CD4-positive, alpha-beta memory T cell (primary cell): Measurements from ENCODE around the gene BORCS6. TPM values are rescaled to one million over a fixed set of nuclear protein-coding genes. Genes with fewer than 3 reads are reported as not detected.
"Not testable (repeated sequence)": the region's sequence is repeated elsewhere in the genome, so short reads cannot be mapped to it uniquely, and the experiment has no call there.

Experiments
- CTCF ChIA-PET: fragments of 350-600 bp; sonication (Branson Sonifier 250); formaldehyde crosslinking; loops from one replicate; lab custom pipeline; 2021; ENCODE audit warnings: inconsistent platforms; ENCODE audit not compliant: partially characterized antibody; lab: Charles Lee
- POLR2A ChIA-PET: fragments of 350-600 bp; sonication (Branson Sonifier 250); formaldehyde crosslinking; loops from one replicate; lab custom pipeline; 2021; ENCODE audit not compliant: partially characterized antibody; lab: Charles Lee
- DNase-seq, 5 donors: peaks; one replicate each; pipeline versions ENCODE4 v3.0.0 to v3.0.0-alpha.2; 2020 to 2022; ENCODE audit warnings: mixed read lengths in 1 of 5
- H3K27ac ChIP-seq: one replicate; pipeline ENCODE4 v1.7.0; 2013; ENCODE audit warnings: low read depth, low read length
- H3K27me3 ChIP-seq: 2 replicates; pipeline ENCODE4 v1.7.0; 2013; ENCODE audit warnings: mild to moderate bottlenecking, low read length, moderate library complexity; ENCODE audit not compliant: insufficient read depth
- H3K36me3 ChIP-seq: 2 replicates; pipeline ENCODE4 v1.7.0; 2013; ENCODE audit warnings: mild to moderate bottlenecking, low read length, moderate library complexity; ENCODE audit not compliant: insufficient read depth
- H3K4me1 ChIP-seq: 2 replicates; pipeline ENCODE4 v1.7.0; 2013; ENCODE audit warnings: mild to moderate bottlenecking, low read length, moderate library complexity; ENCODE audit not compliant: insufficient read depth
- H3K4me3 ChIP-seq, 2 donors: one replicate each; pipeline ENCODE4 v1.7.0; 2013; ENCODE audit warnings: low read length in 2 of 2, mild to moderate bottlenecking in 1 of 2
- H3K9me3 ChIP-seq, 2 donors: one replicate each; pipeline ENCODE4 v1.7.0; 2013; ENCODE audit warnings: low read length in 2 of 2, control low read depth in 1 of 2; ENCODE audit not compliant: control insufficient read depth in 1 of 2
- H3K27ac Mint-ChIP-seq, 7 donors: one replicate each; pipeline ENCODE4 v1.8.0; 2020 to 2021; ENCODE audit warnings: mixed read lengths in 7 of 7, mild to moderate bottlenecking in 6 of 7, inconsistent platforms in 3 of 7, moderate library complexity in 3 of 7
- H3K27me3 Mint-ChIP-seq, 2 donors: one replicate each; pipeline ENCODE4 v1.8.0; 2020 to 2021; ENCODE audit warnings: mixed read lengths in 2 of 2
- H3K36me3 Mint-ChIP-seq, 2 donors: one replicate each; pipeline ENCODE4 v1.8.0; 2020 to 2021; ENCODE audit warnings: mixed read lengths in 2 of 2, inconsistent platforms in 1 of 2, mild to moderate bottlenecking in 1 of 2
- H3K4me1 Mint-ChIP-seq, 4 donors: one replicate each; pipeline ENCODE4 v1.8.0; 2020 to 2021; ENCODE audit warnings: mixed read lengths in 4 of 4, mild to moderate bottlenecking in 1 of 4
- H3K4me3 Mint-ChIP-seq, 8 donors: one replicate each; pipeline ENCODE4 v1.8.0; 2020 to 2021; ENCODE audit warnings: mixed read lengths in 8 of 8, mild to moderate bottlenecking in 7 of 8, moderate library complexity in 6 of 8, inconsistent platforms in 3 of 8
- H3K9me3 Mint-ChIP-seq, 8 donors: one replicate each; pipeline ENCODE4 v1.8.0; 2020 to 2021; ENCODE audit warnings: mixed read lengths in 8 of 8, mild to moderate bottlenecking in 5 of 8, inconsistent platforms in 3 of 8, moderate library complexity in 1 of 8
- intact Hi-C: fragments of 100-400 bp; cut with micrococcal nuclease; formaldehyde crosslinking; loops from one replicate; pipeline ENCODE4 v1.15.1; 2023
- polyA plus RNA-seq, 2 donors: library from polyadenylated mRNA; unstranded; fragments of 300-500 nt; fragmentation: Illumina TruSeq; gene quantifications; one replicate each; pipeline ENCODE4 v1.2.3, GENCODE V29; 2021
- total RNA-seq, 2 experiments: library from RNA; stranded (reverse); gene quantifications; one replicate each; pipeline ENCODE4 v1.2.3, GENCODE V29; 2021

BORCS6 gene
- total and polyA plus RNA-seq, 4 experiments from 2014 or later: 13.3 to 21.9 (median 19.3) TPM

DNA sequence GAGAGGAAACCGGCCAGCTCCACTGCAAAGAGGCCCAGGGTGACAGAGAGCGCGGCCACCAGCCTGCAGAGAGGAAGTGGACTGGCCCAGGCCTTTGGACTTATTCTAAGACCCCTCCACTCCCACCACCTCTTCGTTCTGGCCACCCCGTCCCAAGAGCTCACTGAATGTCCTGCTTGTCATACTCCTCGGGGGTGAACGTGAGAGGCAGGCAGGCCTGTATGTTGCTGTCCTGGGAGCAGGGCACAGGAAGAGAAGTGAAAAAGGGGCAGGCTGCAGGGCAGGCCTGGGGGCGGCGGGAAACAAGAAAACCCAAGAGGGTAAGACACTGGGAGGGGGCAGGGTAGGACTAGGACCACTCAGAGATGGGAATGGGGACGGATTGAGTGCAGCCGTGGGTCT, 14.2 kb downstream of the BORCS6 start:
- H3K27ac Mint-ChIP-seq: peak overlapping the region; percentile 98 to 100 (median 98)
- intact Hi-C loops: loop anchor here (1.0 kb wide), 2 partner anchors 11 to 19 kb away; no protein-coding TSS in a partner anchor
- ChIA-PET POLR2A (interaction anchor here (1.1 to 26.2 kb wide), 9 partner anchors 11 to 72 kb away, joined by 3 to 1074 read pairs (median 10); partner anchors contain the start of genes BORCS6, CTC1, PER1 and PFAS), CTCF (interaction anchor here (0.8 to 2.3 kb wide), 6 partner anchors 14 to 125 kb away, joined by 3 to 7 read pairs (median 4); no protein-coding TSS in a partner anchor)
- H3K36me3 ChIP-seq: no peaks in the 10 kb centered on the region
- H3K4me1 Mint-ChIP-seq: peaks cover 31 to 57% (median 41%) of the 10 kb centered on the region in 4 donors
- H3K4me1 ChIP-seq: peaks cover 45% of the 10 kb centered on the region
- H3K27ac ChIP-seq: peak overlapping the region; percentile 73
- H3K9me3 Mint-ChIP-seq: peaks cover 0 to 3% (median 0%) of the 10 kb centered on the region in 8 donors
- peaks cover 0 to 5% of the 10 kb centered on the region in 2 donors for H3K36me3 Mint-ChIP-seq
- no peaks in the 10 kb centered on the region for H3K9me3 ChIP-seq
- H3K27me3 Mint-ChIP-seq: no peaks in the 10 kb centered on the region
- no peaks in the 10 kb centered on the region for H3K27me3 ChIP-seq
- peak overlapping the region; percentile 84 to 96 (median 92) for H3K4me3 Mint-ChIP-seq
- peak overlapping the region; percentile 63 to 90 for H3K4me3 ChIP-seq
- DNase-seq: no peak

DNA sequence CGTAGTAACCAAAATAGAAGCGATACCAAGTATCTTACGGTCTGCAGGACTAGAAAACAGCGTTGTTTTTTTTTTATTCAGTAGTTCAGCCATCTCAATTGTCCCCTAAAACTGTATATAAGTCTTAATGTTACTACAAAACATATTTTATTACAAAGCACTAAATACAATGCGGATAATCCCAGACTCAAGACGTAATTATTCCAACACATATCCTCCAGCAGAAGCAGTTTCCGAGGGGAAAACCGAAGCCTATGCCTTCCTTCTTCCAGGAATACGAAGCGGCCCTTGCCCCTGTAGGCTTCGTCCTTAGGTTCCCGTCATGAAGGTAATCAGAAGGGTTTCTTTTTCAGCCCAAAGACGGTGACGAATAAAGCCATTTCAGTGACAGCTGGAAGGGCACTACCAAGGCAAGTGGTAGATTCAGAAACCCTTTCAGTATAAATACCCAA, 16.1 kb downstream of the BORCS6 start:
- H3K27ac Mint-ChIP-seq: peak overlapping the region; percentile 98 to 100 (median 100)
- H3K27me3 Mint-ChIP-seq: no peaks in the 10 kb centered on the region
- intact Hi-C loops: loop anchor here (1.0 kb wide), 4 partner anchors 10 to 48 kb away; no protein-coding TSS in a partner anchor
- no peak for DNase-seq
- ChIA-PET CTCF (interaction anchor here (0.9 to 1.6 kb wide), 10 partner anchors 10 to 122 kb away, joined by 3 to 11 read pairs (median 4); partner anchors contain the start of genes BORCS6 and SLC25A35), POLR2A (interaction anchor here (0.7 to 26.2 kb wide), 32 partner anchors 13 to 936 kb away, joined by 3 to 1074 read pairs (median 5); partner anchors contain the start of genes ALOXE3, AURKB, BORCS6 and CTC1)
- Histone ChIP-seq H3K27me3 (no peaks in the 10 kb centered on the region), H3K4me3 (peak overlapping the region; percentile 12 to 52), H3K9me3 (no peaks in the 10 kb centered on the region), H3K36me3 (no peaks in the 10 kb centered on the region), H3K27ac (peak overlapping the region; percentile 99), H3K4me1 (peaks cover 45% of the 10 kb centered on the region)
- H3K4me1 Mint-ChIP-seq: peaks cover 30 to 57% (median 40%) of the 10 kb centered on the region in 4 donors
- peaks cover 0 to 5% of the 10 kb centered on the region in 2 donors for H3K36me3 Mint-ChIP-seq
- peaks cover 0 to 3% (median 0%) of the 10 kb centered on the region in 8 donors for H3K9me3 Mint-ChIP-seq
- H3K4me3 Mint-ChIP-seq: peak overlapping the region; percentile 84 to 94 (median 90)

DNA sequence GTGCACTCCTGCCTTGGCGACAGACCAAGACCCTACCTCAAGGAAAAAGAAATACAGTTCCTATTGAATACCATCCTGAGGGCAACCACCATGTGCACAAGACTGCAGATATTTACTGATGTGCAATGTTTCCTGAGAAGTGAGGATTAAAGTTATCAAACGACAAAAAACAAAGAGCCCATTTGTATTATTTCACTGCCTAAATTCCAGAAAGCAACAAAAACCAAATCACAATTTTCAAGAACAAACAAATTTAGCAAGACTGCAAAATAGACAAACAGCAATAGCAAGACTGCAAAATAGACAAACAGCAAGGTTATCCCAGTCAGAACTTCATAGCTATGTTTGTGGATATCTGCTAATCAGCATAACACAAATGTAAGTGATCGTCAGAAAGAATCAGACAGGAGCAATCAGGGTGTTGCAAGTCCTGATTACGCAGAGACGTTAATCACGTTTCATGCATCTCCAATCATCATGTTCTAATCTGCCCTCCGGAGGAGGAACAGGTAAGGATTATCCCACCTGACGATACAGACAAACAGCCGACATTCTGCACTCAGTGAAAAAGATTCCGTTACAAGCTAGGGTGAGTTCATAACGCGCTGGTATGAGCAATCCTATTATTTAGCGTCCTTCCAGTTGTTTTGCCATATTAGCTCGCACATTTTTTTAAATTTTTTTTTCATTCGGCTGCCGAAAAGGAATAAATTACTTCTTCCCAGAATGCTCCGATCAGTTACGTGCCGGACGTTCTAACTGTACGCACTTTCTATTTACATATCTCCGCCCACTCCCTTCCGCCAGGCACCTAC, 16.7 kb downstream of the BORCS6 start:
- H3K4me1 Mint-ChIP-seq: peaks cover 30 to 61% (median 43%) of the 10 kb centered on the region in 4 donors
- intact Hi-C loops: loop anchor here (1.0 kb wide), 4 partner anchors 9 to 49 kb away; no protein-coding TSS in a partner anchor
- peak overlapping the region; percentile 99 for H3K27ac ChIP-seq
- peak overlapping the region; percentile 12 to 52 for H3K4me3 ChIP-seq
- H3K27me3 ChIP-seq: no peaks in the 10 kb centered on the region
- H3K27ac Mint-ChIP-seq: peak overlapping the region; percentile 98 to 100 (median 100)
- H3K9me3 Mint-ChIP-seq: peaks cover 0 to 3% (median 0%) of the 10 kb centered on the region in 8 donors
- peaks cover 0 to 7% of the 10 kb centered on the region in 2 donors for H3K36me3 Mint-ChIP-seq
- DNase-seq: peak; percentile 91 to 94 (median 92)
- H3K27me3 Mint-ChIP-seq: no peaks in the 10 kb centered on the region
- no peaks in the 10 kb centered on the region for H3K36me3 ChIP-seq
- peaks cover 45% of the 10 kb centered on the region for H3K4me1 ChIP-seq
- H3K4me3 Mint-ChIP-seq: peak overlapping the region; percentile 84 to 94 (median 90)
- POLR2A ChIA-PET: interaction anchor here (0.6 to 26.2 kb wide), 34 partner anchors 14 to 935 kb away, joined by 3 to 1074 read pairs (median 5); partner anchors contain the start of genes ALOXE3, AURKB, BORCS6 and CTC1
- H3K9me3 ChIP-seq: no peaks in the 10 kb centered on the region
- CTCF ChIA-PET: interaction anchor here (0.9 to 1.6 kb wide), 11 partner anchors 9 to 122 kb away, joined by 3 to 11 read pairs (median 4); partner anchors contain the start of genes BORCS6 and SLC25A35

- H3K27ac ChIP-seq, H3K27me3 ChIP-seq, H3K4me3 ChIP-seq, H3K9me3 ChIP-seq, H3K27me3 Mint-ChIP-seq, H3K4me3 Mint-ChIP-seq, H3K27ac Mint-ChIP-seq, H3K36me3 ChIP-seq, H3K9me3 Mint-ChIP-seq, H3K36me3 Mint-ChIP-seq, intact Hi-C loops, DNase-seq: not testable (repeated sequence)
- peaks cover 30% of the 10 kb centered on the region for H3K4me1 ChIP-seq
- POLR2A ChIA-PET: interaction anchor here (0.6 to 26.2 kb wide), 3 partner anchors 16 to 482 kb away, joined by 3 to 1074 read pairs (median 3); partner anchors contain the start of genes PER1, VAMP2 and WRAP53
- CTCF ChIA-PET: interaction anchor here (1.0 kb wide), 2 partner anchors 11 to 59 kb away, joined by 3 to 4 read pairs; no protein-coding TSS in a partner anchor
- peaks cover 20 to 48% (median 28%) of the 10 kb centered on the region in 4 donors for H3K4me1 Mint-ChIP-seq
Measured at GRCh38 chr17:8170186-8170585, 19.8 kb downstream of the BORCS6 start.

- ChIA-PET CTCF (interaction anchor here (0.7 to 1.5 kb wide), 6 partner anchors 9 to 57 kb away, joined by 3 to 5 read pairs (median 4); no protein-coding TSS in a partner anchor), POLR2A (interaction anchor here (1.0 to 2.3 kb wide), 5 partner anchors 10 to 58 kb away, joined by 3 to 30 read pairs (median 7); no protein-coding TSS in a partner anchor)
- Mint-ChIP-seq H3K4me3 (no peak overlapping the region), H3K36me3 (peaks cover 0 to 10% of the 10 kb centered on the region in 2 donors), H3K27me3 (no peaks in the 10 kb centered on the region), H3K9me3 (no peaks in the 10 kb centered on the region), H3K4me1 (peaks cover 22 to 43% (median 28%) of the 10 kb centered on the region in 4 donors), H3K27ac (peak overlapping the region in 2 of 7 donors; percentile 4 to 69)
- Histone ChIP-seq H3K27ac (no peak overlapping the region), H3K4me1 (peaks cover 29% of the 10 kb centered on the region), H3K4me3 (no peak overlapping the region), H3K9me3 (no peaks in the 10 kb centered on the region), H3K36me3 (no peaks in the 10 kb centered on the region), H3K27me3 (no peaks in the 10 kb centered on the region)
- no peak for DNase-seq
- intact Hi-C loops: no loop called here
Measured at GRCh38 chr17:8167526-8167925, 22.5 kb downstream of the BORCS6 start.

DNA sequence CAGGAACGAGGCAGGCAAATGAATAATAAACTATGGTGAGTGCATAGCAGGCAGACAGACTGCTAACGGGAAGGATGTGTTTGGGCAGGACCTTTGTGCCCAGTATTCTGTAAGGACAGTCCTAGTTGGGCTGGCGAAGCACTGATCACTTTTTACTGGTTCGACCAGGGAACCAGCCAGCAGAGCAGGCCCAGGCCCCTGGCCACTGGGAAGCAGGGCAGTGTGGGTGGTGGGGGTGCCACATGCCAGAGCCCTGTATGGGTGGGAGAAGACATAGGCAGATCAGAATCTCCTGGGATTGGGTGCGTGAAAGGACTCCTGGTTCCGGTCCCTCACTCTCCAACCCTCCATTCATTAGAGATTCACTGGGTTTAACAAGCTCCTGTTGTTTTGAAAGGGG, 23.2 kb downstream of the BORCS6 start:
- Mint-ChIP-seq H3K27ac (peak overlapping the region in 1 of 7 donors; percentile 78), H3K4me3 (no peak overlapping the region), H3K36me3 (peaks cover under 1 to 14% of the 10 kb centered on the region in 2 donors), H3K4me1 (peaks cover 20 to 39% (median 27%) of the 10 kb centered on the region in 4 donors), H3K27me3 (no peaks in the 10 kb centered on the region), H3K9me3 (no peaks in the 10 kb centered on the region)
- ChIA-PET CTCF (interaction anchor here (1.2 kb wide), 1 partner anchor 40 kb away, joined by 4 read pairs; no protein-coding TSS in a partner anchor), POLR2A (interaction anchor here (1.7 to 2.3 kb wide), 2 partner anchors 10 to 55 kb away, joined by 8 to 30 read pairs; no protein-coding TSS in a partner anchor)
- Histone ChIP-seq H3K4me3 (no peak overlapping the region), H3K4me1 (peaks cover 29% of the 10 kb centered on the region), H3K9me3 (no peaks in the 10 kb centered on the region), H3K36me3 (peaks cover 2% of the 10 kb centered on the region), H3K27me3 (no peaks in the 10 kb centered on the region), H3K27ac (no peak overlapping the region)
- no peak for DNase-seq
- intact Hi-C loops: no loop called here
